GM23338 (cell line): Measurements from ENCODE around the gene PET117. TPM values are rescaled to one million over a fixed set of nuclear protein-coding genes. Genes with fewer than 3 reads are reported as not detected.

ENCODE experiments used
- ATAC-seq: fragments of 200-7000 bp; cut with Tn5 transposase; 3 replicates; pipeline ENCODE4 v1.9.1; 2020
- DNase-seq: peaks from one replicate; pipeline ENCODE4 v3.0.0-alpha.2; 2015; ENCODE audit warnings: low spot score
- H2AFZ ChIP-seq: fragments of 200-600 bp; sonication (generic); 2 replicates; pipeline ENCODE4 v1.8.0; 2016; ENCODE audit warnings: antibody characterized with exemption, mild to moderate bottlenecking, moderate library complexity
- H3F3A ChIP-seq: fragments of 200-600 bp; sonication (generic); replicated peaks from 2 replicates; pipeline ENCODE4 v1.8.0; 2017; ENCODE audit warnings: antibody characterized with exemption, mixed run types, low read depth
- H3K27ac ChIP-seq: fragments of 200-600 bp; sonication (generic); 2 replicates; pipeline ENCODE4 v1.6.1; 2016; ENCODE audit warnings: low read depth
- H3K27me3 ChIP-seq: fragments of 200-600 bp; sonication (generic); 2 replicates; pipeline ENCODE4 v1.8.0; 2016; ENCODE audit warnings: mild to moderate bottlenecking, mixed run types, moderate library complexity; ENCODE audit not compliant: insufficient read depth
- H3K36me3 ChIP-seq: fragments of 200-600 bp; sonication (generic); 2 replicates; pipeline ENCODE4 v1.8.0; 2016; ENCODE audit warnings: mild to moderate bottlenecking; ENCODE audit not compliant: insufficient read depth
- H3K4me1 ChIP-seq: fragments of 200-600 bp; sonication (generic); 2 replicates; pipeline ENCODE4 v1.8.0; 2016; ENCODE audit warnings: mild to moderate bottlenecking, moderate library complexity; ENCODE audit not compliant: insufficient read depth
- H3K4me2 ChIP-seq: fragments of 200-600 bp; sonication (generic); 2 replicates; pipeline ENCODE4 v1.7.1; 2017; ENCODE audit warnings: mixed run types
- H3K4me3 ChIP-seq: fragments of 200-600 bp; sonication (generic); 2 replicates; pipeline ENCODE4 v1.6.1; 2016; ENCODE audit warnings: mixed run types
- H3K79me2 ChIP-seq: fragments of 200-600 bp; sonication (generic); replicated peaks from 2 replicates; pipeline ENCODE4 v1.8.0; 2017; ENCODE audit warnings: mild to moderate bottlenecking; ENCODE audit not compliant: insufficient read depth
- H3K9me2 ChIP-seq: fragments of 200-600 bp; sonication (generic); 2 replicates; pipeline ENCODE4 v1.8.0; 2017; ENCODE audit not compliant: insufficient read depth
- H4K20me1 ChIP-seq: fragments of 200-600 bp; sonication (generic); replicated peaks from 2 replicates; pipeline ENCODE4 v1.8.0; 2017; ENCODE audit warnings: mild to moderate bottlenecking; ENCODE audit not compliant: insufficient read depth
- H3K27ac Mint-ChIP-seq: 2 replicates; pipeline ENCODE4 v1.8.0; 2020; ENCODE audit warnings: inconsistent platforms, mild to moderate bottlenecking, moderate library complexity, mixed read lengths
- H3K27me3 Mint-ChIP-seq: 3 replicates; pipeline ENCODE4 v1.8.0; 2022; ENCODE audit warnings: low read depth, mild to moderate bottlenecking, moderate library complexity, mixed read lengths, inconsistent platforms; ENCODE audit not compliant: insufficient read depth, poor library complexity
- H3K36me3 Mint-ChIP-seq: 3 replicates; pipeline ENCODE4 v1.8.0; 2021; ENCODE audit warnings: low read depth, mild to moderate bottlenecking, inconsistent platforms, moderate library complexity, mixed read lengths
- H3K4me1 Mint-ChIP-seq: 3 replicates; pipeline ENCODE4 v1.8.0; 2020; ENCODE audit warnings: mild to moderate bottlenecking, inconsistent platforms, mixed read lengths
- H3K4me3 Mint-ChIP-seq: 3 replicates; pipeline ENCODE4 v1.8.0; 2021; ENCODE audit warnings: moderate library complexity, mild to moderate bottlenecking, inconsistent platforms, mixed read lengths
- H3K9me3 Mint-ChIP-seq: 3 replicates; pipeline ENCODE4 v1.8.0; 2020; ENCODE audit warnings: moderate library complexity, mild to moderate bottlenecking, inconsistent platforms, mixed read lengths
- CREB1 ChIP-seq: fragments of 250-450 bp; sonication (Bioruptor Pico); IDR thresholded peaks from 2 replicates; pipeline ENCODE4 v1.5.0; 2020; ENCODE audit warnings: low read depth, mild to moderate bottlenecking, moderate library complexity
- ETS1 ChIP-seq: IDR thresholded peaks from 2 replicates; pipeline ENCODE4 v1.6.1; 2016; ENCODE audit warnings: antibody characterized with exemption
- EZH2 ChIP-seq: fragments of 200-600 bp; sonication (generic); IDR thresholded peaks from one replicate; pipeline ENCODE4 v1.8.0; 2017; ENCODE audit warnings: antibody characterized with exemption, mild to moderate bottlenecking, low read depth; ENCODE audit not compliant: unreplicated experiment
- EZH2phosphoT487 ChIP-seq: fragments of 200-600 bp; sonication (generic); IDR thresholded peaks from one replicate; pipeline ENCODE4 v1.8.1; 2018; ENCODE audit warnings: antibody characterized with exemption; ENCODE audit not compliant: unreplicated experiment
- JUNB ChIP-seq: IDR thresholded peaks from one replicate; pipeline ENCODE4 v1.6.1; 2016; ENCODE audit warnings: antibody characterized with exemption; ENCODE audit not compliant: unreplicated experiment
- NANOG ChIP-seq: IDR thresholded peaks from 2 replicates; pipeline ENCODE4 v1.6.1; 2016; ENCODE audit warnings: antibody characterized with exemption, borderline replicate concordance
- POLR2AphosphoS5 ChIP-seq: IDR thresholded peaks from 2 replicates; pipeline ENCODE4 v1.6.1; 2016; ENCODE audit warnings: antibody characterized with exemption, low read depth
- REST ChIP-seq: IDR thresholded peaks from one replicate; pipeline ENCODE4 v1.6.1; 2018; ENCODE audit warnings: antibody characterized with exemption; ENCODE audit not compliant: unreplicated experiment
- STAT1 ChIP-seq: IDR thresholded peaks from one replicate; pipeline ENCODE4 v1.6.1; 2016; ENCODE audit warnings: antibody characterized with exemption; ENCODE audit not compliant: unreplicated experiment
- ZNF114 ChIP-seq: fragments of 250-450 bp; sonication (Bioruptor Pico); IDR thresholded peaks from 2 replicates; pipeline ENCODE4 v1.5.0; 2020; ENCODE audit warnings: mild to moderate bottlenecking, moderate library complexity
- ZNF331 ChIP-seq: fragments of 250-450 bp; sonication (Bioruptor Pico); IDR thresholded peaks from 2 replicates; pipeline ENCODE4 v1.5.0; 2020; ENCODE audit warnings: low read depth, mild to moderate bottlenecking, moderate library complexity
- polyA plus RNA-seq: library from polyadenylated mRNA; unstranded; fragments of >200 nt; fragmentation: Nextera tagmentation; extraction: Ambion mirVana; gene quantifications from 2 replicates; pipeline ENCODE4 v1.2.1, GENCODE V29; 2016
- total RNA-seq: library from RNA; depleted of rRNA; stranded (reverse); fragments of >200 nt; shearing (Covaris generic); gene quantifications from 2 replicates; pipeline ENCODE4 v1.2.3, GENCODE V29; 2014
- TF ChIP-seq, protein P1 (sequence below): fragments of 250-450 bp; sonication (Bioruptor Pico); IDR thresholded peaks from 2 replicates; pipeline ENCODE4 v1.5.0; 2020; ENCODE audit warnings: mild to moderate bottlenecking, moderate library complexity

Gene PET117
- total and polyA plus RNA-seq, 2 experiments from 2014 or later = 21.7 to 41.9 TPM

DNA sequence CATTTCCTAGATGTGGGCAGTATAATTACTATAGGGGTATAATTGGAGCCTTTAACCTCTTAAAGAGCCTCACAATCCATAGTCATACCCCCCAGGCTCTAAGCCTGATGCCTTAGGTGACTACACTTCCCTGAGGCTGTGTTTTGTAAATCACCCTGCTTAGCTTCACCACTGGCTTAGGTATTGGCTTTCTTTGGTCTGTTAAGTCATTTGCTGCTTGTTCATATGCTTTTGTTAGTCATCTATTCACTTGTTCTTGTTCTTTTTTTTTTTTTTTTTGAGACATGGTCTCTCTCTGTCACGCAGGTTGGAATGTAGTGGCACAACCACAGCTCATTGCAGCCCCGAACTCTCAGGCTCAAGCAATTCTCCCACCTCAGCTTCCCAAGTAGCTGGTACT, 26.7 kb downstream of the PET117 start (continued):
- TF ChIP-seq REST = no peak
- no peak for TF ChIP-seq ZNF114 (CRISPR knock-in tag)
- TF ChIP-seq EZH2 = no peak
- no peak for TF ChIP-seq NANOG
- no peak for TF ChIP-seq ETS1
- no peak for TF ChIP-seq ZNF331 (CRISPR knock-in tag)
- TF ChIP-seq POLR2AphosphoS5 = no peak
- no peak for TF ChIP-seq STAT1
- no peak for TF ChIP-seq CREB1 (CRISPR knock-in tag)

- no peak for TF ChIP-seq ZNF114 (CRISPR knock-in tag)
- TF ChIP-seq, protein P1, sequence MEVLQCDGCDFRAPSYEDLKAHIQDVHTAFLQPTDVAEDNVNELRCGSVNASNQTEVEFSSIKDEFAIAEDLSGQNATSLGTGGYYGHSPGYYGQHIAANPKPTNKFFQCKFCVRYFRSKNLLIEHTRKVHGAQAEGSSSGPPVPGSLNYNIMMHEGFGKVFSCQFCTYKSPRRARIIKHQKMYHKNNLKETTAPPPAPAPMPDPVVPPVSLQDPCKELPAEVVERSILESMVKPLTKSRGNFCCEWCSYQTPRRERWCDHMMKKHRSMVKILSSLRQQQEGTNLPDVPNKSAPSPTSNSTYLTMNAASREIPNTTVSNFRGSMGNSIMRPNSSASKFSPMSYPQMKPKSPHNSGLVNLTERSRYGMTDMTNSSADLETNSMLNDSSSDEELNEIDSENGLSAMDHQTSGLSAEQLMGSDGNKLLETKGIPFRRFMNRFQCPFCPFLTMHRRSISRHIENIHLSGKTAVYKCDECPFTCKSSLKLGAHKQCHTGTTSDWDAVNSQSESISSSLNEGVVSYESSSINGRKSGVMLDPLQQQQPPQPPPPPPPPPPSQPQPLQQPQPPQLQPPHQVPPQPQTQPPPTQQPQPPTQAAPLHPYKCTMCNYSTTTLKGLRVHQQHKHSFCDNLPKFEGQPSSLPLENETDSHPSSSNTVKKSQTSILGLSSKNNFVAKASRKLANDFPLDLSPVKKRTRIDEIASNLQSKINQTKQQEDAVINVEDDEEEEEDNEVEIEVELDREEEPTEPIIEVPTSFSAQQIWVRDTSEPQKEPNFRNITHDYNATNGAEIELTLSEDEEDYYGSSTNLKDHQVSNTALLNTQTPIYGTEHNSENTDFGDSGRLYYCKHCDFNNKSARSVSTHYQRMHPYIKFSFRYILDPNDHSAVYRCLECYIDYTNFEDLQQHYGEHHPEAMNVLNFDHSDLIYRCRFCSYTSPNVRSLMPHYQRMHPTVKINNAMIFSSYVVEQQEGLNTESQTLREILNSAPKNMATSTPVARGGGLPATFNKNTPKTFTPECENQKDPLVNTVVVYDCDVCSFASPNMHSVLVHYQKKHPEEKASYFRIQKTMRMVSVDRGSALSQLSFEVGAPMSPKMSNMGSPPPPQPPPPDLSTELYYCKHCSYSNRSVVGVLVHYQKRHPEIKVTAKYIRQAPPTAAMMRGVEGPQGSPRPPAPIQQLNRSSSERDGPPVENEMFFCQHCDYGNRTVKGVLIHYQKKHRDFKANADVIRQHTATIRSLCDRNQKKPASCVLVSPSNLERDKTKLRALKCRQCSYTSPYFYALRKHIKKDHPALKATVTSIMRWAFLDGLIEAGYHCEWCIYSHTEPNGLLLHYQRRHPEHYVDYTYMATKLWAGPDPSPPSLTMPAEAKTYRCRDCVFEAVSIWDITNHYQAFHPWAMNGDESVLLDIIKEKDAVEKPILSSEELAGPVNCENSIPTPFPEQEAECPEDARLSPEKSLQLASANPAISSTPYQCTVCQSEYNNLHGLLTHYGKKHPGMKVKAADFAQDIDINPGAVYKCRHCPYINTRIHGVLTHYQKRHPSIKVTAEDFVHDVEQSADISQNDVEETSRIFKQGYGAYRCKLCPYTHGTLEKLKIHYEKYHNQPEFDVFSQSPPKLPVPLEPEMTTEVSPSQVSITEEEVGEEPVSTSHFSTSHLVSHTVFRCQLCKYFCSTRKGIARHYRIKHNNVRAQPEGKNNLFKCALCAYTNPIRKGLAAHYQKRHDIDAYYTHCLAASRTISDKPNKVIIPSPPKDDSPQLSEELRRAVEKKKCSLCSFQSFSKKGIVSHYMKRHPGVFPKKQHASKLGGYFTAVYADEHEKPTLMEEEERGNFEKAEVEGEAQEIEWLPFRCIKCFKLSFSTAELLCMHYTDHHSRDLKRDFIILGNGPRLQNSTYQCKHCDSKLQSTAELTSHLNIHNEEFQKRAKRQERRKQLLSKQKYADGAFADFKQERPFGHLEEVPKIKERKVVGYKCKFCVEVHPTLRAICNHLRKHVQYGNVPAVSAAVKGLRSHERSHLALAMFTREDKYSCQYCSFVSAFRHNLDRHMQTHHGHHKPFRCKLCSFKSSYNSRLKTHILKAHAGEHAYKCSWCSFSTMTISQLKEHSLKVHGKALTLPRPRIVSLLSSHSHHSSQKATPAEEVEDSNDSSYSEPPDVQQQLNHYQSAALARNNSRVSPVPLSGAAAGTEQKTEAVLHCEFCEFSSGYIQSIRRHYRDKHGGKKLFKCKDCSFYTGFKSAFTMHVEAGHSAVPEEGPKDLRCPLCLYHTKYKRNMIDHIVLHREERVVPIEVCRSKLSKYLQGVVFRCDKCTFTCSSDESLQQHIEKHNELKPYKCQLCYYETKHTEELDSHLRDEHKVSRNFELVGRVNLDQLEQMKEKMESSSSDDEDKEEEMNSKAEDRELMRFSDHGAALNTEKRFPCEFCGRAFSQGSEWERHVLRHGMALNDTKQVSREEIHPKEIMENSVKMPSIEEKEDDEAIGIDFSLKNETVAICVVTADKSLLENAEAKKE = no peak
- TF ChIP-seq EZH2 = no peak
- no peak for TF ChIP-seq EZH2phosphoT487
- no peak for TF ChIP-seq CREB1 (CRISPR knock-in tag)
- no peak for TF ChIP-seq STAT1
- TF ChIP-seq NANOG = no peak
- no peak for TF ChIP-seq ZNF331 (CRISPR knock-in tag)
- TF ChIP-seq POLR2AphosphoS5 = no peak
- no peak for TF ChIP-seq ETS1
- no peak for TF ChIP-seq JUNB
- H3K27me3 Mint-ChIP-seq = no peaks in the 10 kb centered on the region
- no peak overlapping the region for H3K4me3 Mint-ChIP-seq
- peaks cover 3% of the 10 kb centered on the region; the same call in 1 of the 2 replicates for H3K9me2 ChIP-seq
- H3K4me1 ChIP-seq = peaks cover 5% of the 10 kb centered on the region
- ATAC-seq (no peak; the same call in 2 of the 3 replicates), DNase-seq (no peak)
- H4K20me1 ChIP-seq = no peaks in the 10 kb centered on the region; the same call in 1 of the 2 replicates
- H3K36me3 ChIP-seq = peaks cover 9% of the 10 kb centered on the region; the same call in 1 of the 2 replicates
- H3K27me3 ChIP-seq = no peaks in the 10 kb centered on the region
- H3K79me2 ChIP-seq = peaks cover 51% of the 10 kb centered on the region
- no peaks in the 10 kb centered on the region for H3F3A ChIP-seq
- H3K36me3 Mint-ChIP-seq = peaks cover 20% of the 10 kb centered on the region
- H3K4me1 Mint-ChIP-seq = peaks cover 15% of the 10 kb centered on the region
- no peak overlapping the region for H3K4me3 ChIP-seq
- H3K9me3 Mint-ChIP-seq = no peaks in the 10 kb centered on the region
- H3K27ac Mint-ChIP-seq = peak overlapping the region; percentile 60; the same call in 1 of the 2 replicates
- no peak overlapping the region for H3K4me2 ChIP-seq
- no peak overlapping the region for H2AFZ ChIP-seq
- peak overlapping the region; percentile 51 for H3K27ac ChIP-seq
Observed at GRCh38 chr20:18165553-18165952, 27.9 kb downstream of the PET117 start.
